AG08395 (cell line): ENCODE data around the gene LAMB2.

ENCODE experiments used
- DNase-seq: peaks from one replicate; pipeline ENCODE4 v3.0.0; 2012; ENCODE audit warnings: mixed read lengths, low spot score

LAMB2 gene

GRCh38 chr3:49132437-49133225, at the start of gene LAMB2:
Gene LAMB2 (minus strand): TSS chr3:49133050. CDS start chr3:49132867, 183 bp downstream.
- peak; percentile 80 for DNase-seq

- DNase-seq: no peak
Observed at GRCh38 chr3:49181351-49181750, 48.5 kb upstream of the LAMB2 start.

- DNase-seq: no peak
Observed at GRCh38 chr3:49180116-49180515, 47.3 kb upstream of the LAMB2 start.

GRCh38 chr3:49177073-49177472, 44.2 kb upstream of the LAMB2 start:
- no peak for DNase-seq

GRCh38 chr3:49175530-49175929, 42.7 kb upstream of the LAMB2 start:
- no peak for DNase-seq

DNA sequence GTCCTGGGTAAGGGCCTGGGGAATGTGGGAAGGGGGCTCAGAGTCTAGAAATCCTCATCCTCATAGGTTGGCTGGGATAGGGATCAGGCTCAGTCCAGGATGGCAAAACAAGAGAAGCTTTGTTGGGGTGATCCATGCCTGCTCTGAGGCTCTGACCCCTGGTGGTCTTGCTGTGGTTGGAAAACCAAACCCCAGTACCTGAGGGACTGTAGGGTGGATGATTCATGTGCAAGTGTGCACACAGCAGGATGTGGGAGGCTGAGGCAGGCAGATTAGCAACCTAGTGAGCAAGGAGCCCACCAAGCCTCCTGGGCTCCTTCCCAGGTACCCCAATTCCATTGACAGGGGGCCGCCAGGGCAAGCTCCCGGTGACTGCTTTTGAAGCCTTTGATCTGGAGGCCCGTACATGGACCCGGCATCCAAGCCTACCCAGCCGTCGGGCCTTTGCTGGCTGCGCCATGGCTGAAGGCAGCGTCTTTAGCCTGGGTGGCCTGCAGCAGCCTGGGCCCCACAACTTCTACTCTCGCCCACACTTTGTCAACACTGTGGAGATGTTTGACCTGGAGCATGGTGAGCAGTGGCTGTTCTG, 41.6 kb upstream of the LAMB2 start:
- no peak for DNase-seq

DNA sequence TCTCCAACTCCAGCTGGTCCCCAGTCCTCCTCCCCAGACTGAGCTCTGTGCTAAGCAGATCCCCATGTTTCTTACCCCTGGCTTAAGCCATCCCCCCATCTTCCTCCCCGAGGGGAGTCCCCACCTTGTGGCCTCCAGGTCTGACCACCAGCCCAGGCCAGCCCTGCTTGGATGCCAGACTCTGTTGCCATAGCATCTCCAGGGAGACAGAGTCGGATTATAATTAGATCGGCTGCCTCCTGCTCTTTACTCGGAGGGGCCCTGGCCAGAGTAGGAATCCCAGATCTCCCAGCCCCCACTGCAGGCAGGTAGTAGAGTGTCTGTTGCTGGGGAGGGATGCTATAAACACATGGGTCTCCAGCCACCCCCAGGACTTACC, 40.9 kb upstream of the LAMB2 start:
- no peak for DNase-seq

GRCh38 chr3:49173116-49173791, 40.4 kb upstream of the LAMB2 start:
- DNase-seq: no peak

GRCh38 chr3:49172551-49173041, 39.7 kb upstream of the LAMB2 start:
- DNase-seq: no peak

DNA sequence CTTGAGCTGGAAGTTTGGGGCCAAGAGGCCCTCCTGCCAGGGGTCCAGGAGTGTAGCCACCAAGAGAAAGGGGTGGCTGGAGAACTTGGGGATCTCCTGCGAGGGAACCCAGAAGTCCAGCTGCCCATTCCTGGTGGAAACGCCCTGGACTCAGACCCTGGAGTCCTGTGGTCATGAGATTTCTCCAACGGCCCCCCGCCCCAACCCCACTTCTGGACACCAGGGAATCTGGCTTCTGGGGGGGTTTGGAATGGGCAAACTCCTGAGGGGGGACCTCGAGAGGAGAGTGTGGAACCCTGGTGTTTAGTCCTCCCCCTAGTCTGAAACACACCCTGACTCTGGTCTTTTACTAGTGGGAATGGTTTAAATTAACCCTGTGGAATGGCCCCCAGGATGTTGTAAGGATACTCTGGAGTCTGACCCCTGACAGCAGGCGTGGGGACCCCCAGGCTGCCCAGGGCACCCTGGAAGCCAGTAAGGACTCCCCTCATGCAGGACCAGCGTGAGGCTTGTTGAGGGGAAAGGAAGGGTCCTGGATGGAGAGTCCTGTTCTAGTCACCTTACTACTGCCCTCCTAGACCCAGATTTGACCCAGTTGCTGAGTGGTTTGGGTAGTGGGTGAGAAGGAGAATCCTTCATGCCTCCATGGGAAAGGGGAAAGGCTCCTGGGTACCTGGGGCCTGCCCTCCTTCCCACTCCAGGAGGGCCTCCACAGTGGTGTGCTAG, 39.1 kb upstream of the LAMB2 start:
- no peak for DNase-seq

DNA sequence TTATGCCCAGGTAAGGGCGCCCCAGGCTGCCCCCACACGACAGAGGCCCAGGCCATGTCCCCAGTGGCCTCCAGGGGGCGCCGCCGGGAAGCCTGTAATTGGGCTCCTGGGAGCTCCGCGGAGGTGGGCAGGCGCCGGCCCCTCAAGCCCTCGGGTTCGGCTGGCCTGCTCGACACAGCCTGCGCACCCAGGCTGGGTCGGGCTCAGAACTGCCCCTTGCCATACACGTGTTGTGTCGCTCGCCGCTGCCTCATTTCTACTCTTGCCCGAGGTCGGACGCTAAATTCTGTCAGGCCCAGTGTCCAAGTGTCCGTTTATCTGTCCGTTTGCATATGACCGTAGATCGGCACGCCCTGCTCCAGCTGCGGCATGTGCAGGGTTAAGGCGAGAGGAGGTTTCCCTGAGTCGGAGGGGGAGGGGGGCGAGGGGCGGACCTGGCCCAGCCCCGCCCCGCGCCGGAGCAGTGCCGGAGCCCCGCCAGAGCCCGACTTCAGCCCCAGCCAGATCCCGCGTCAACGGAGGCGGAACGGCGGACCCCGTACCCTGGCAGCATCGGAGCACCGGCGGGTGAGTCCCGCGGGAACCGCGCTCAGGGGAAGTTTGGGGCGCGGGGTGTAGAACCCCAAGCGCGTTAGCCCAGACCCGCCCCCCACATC, 38.4 kb upstream of the LAMB2 start, which contains the start of gene KLHDC8B:
Gene KLHDC8B (plus strand): TSS at position 480 of the 656 bp plus-strand sequence. CDS start 1,172 bp downstream, outside the sequence.
- peak; percentile 94 for DNase-seq

- DNase-seq: no peak
Observed at GRCh38 chr3:49170744-49171118, 37.9 kb upstream of the LAMB2 start.

DNA sequence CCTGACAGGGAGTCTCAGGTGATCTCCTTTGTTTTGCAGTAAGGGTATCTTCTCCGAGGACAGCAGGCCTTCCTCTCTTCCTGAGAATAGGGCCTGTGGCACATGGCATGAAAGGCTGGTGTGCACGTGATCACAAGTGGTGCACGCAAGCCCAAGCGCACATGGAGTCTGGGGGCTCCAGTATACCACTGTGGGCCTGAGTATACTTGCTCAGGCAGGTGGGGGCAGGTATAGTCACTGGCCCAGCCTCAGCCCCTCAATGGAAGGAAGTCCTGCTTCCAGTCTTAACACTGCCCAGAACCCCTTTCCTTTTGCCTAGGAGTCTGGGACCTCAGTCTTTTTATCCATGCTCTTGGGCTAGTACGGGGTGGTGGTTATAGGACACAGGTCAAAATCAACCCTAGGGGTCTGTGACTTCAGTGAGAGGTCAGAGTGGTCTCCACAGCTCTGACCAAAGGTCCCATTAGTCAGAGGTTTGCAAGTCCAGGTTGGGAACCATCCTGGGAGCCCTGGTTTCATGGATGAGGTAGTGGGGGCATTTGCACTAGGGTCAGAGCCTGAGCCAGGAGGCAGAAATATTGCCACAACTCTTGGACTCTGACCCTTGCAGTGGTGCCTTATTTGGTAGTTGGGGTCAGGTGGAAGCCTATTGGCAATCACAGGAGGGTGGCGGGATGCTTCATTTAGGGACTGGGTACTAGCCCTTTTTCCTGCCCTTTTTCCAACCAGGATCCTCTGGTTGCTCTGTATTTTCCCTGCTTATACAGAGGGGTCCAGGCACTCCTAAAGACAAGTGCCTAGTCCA, 34.1 kb upstream of the LAMB2 start:
- no peak for DNase-seq

GRCh38 chr3:49165771-49166751, 33.2 kb upstream of the LAMB2 start, which contains the start of gene CCDC71:
Gene CCDC71 (minus strand): TSS chr3:49166331. CDS start chr3:49164208, 2,123 bp downstream.
- peak; percentile 88 for DNase-seq

DNA sequence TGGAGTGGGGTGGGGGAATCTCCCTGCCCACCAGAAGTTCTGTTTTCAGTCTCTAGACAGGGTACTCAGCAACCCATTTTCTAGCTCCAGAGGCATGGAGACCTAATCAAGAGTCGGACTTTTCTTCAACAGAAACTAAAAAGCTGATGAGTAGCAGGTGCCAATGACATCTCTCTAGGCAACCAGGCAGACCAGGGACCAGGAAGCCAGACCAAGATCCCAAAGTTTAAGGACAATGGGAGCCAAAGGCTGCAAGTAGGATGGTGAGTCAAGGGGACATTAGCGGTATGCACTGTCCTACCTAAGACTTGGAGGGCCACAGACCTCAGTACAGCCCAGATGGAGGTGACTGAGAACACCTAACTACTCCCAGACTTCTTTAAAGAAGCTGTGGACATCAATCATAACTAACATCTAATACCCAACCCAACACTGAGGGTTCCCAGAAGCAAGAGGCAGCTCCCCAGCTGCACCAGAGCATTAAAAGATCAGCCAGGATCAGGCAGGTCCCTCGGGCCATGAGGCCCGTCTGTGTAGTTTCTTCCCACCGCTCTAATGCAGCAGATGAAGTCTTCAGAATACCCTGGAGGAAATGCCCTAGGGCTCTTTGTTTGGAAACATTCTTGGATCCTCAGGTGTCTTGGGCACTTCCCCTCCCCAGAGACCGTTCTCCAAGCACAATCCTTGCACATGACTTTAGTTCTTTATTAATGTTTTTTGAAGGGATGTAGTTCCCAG, 32.3 kb upstream of the LAMB2 start:
- DNase-seq: no peak

- no peak for DNase-seq
Observed at GRCh38 chr3:49163609-49164008, 30.8 kb upstream of the LAMB2 start.

- DNase-seq: no peak
Observed at GRCh38 chr3:49162751-49163419, 30.0 kb upstream of the LAMB2 start.
